Endodermal cell (in vitro differentiated cells): ENCODE data around the gene KIAA1614. TPM values are rescaled to one million over a fixed set of nuclear protein-coding genes. Genes with fewer than 3 reads are reported as not detected.
"Not testable (repeated sequence)": the region's sequence is repeated elsewhere in the genome, so short reads cannot be mapped to it uniquely, and the experiment has no call there.

Source experiments
- DNase-seq: peaks from one replicate; pipeline ENCODE4 v3.0.0-alpha.2; 2017
- H3K27ac ChIP-seq: 2 replicates; pipeline ENCODE4 v1.5.1; 2013; ENCODE audit warnings: mild to moderate bottlenecking, low read depth, low read length, moderate library complexity
- H3K27me3 ChIP-seq: 2 replicates; pipeline ENCODE4 v1.6.1; 2013; ENCODE audit warnings: mild to moderate bottlenecking, low read length, moderate library complexity; ENCODE audit not compliant: insufficient read depth, control insufficient read depth, poor library complexity, severe bottlenecking
- H3K36me3 ChIP-seq: 2 replicates; pipeline ENCODE4 v1.7.0; 2013; ENCODE audit warnings: mild to moderate bottlenecking, low read length, moderate library complexity; ENCODE audit not compliant: control insufficient read depth, insufficient read depth
- H3K4me1 ChIP-seq: one replicate; pipeline ENCODE4 v1.7.0; 2013; ENCODE audit warnings: low read length; ENCODE audit not compliant: control insufficient read depth, insufficient read depth
- H3K4me3 ChIP-seq: 2 replicates; pipeline ENCODE4 v1.5.1; 2013; ENCODE audit warnings: mild to moderate bottlenecking, low read length, moderate library complexity
- H3K9ac ChIP-seq: 2 replicates; pipeline ENCODE4 v1.6.1; 2013; ENCODE audit warnings: mild to moderate bottlenecking, low read length, moderate library complexity; ENCODE audit not compliant: poor library complexity, severe bottlenecking; ENCODE audit errors: extremely low read depth
- H3K9me3 ChIP-seq: 2 replicates; pipeline ENCODE4 v1.6.1; 2013; ENCODE audit warnings: mild to moderate bottlenecking, low read length, moderate library complexity; ENCODE audit not compliant: control insufficient read depth
- H3K27ac Mint-ChIP-seq: 2 replicates; pipeline ENCODE4 v1.8.0; 2020; ENCODE audit warnings: mixed read lengths
- H3K27me3 Mint-ChIP-seq: 2 replicates; pipeline ENCODE4 v1.8.0; 2021; ENCODE audit warnings: mild to moderate bottlenecking, mixed read lengths; ENCODE audit not compliant: insufficient read depth
- H3K36me3 Mint-ChIP-seq: 2 replicates; pipeline ENCODE4 v1.8.0; 2020; ENCODE audit warnings: low read depth, mixed read lengths
- H3K4me1 Mint-ChIP-seq: 2 replicates; pipeline ENCODE4 v1.8.0; 2020; ENCODE audit warnings: mixed read lengths
- H3K4me3 Mint-ChIP-seq: 2 replicates; pipeline ENCODE4 v1.8.0; 2020; ENCODE audit warnings: mild to moderate bottlenecking, moderate library complexity, mixed read lengths
- H3K9me3 Mint-ChIP-seq: 2 replicates; pipeline ENCODE4 v1.8.0; 2020; ENCODE audit warnings: mild to moderate bottlenecking, mixed read lengths
- WGBS, 2 experiments: methylation state at CpG; one replicate each; pipeline versions ENCODE4 v1.1.5 to v1.1.7; 2013; ENCODE audit warnings: missing lambda C conversion rate in 2 of 2, mixed read lengths in 1 of 2; ENCODE audit not compliant: insufficient coverage in 1 of 2, insufficient read length in 1 of 2; 5-methylcytosine and 5-hydroxymethylcytosine counted together
- total RNA-seq, 2 donors: library from RNA; stranded (reverse); fragmentation: NEBNext Ultra II Directional in 1 of 2; extraction: Animal tissue kit (Norgen Biotek cat#: 25700) in 1 of 2; gene quantifications; 2 replicates in 1 of 2; 3 replicates in 1 of 2; pipeline ENCODE4 v1.2.1, GENCODE V29; 2021
- TF ChIP-seq, protein P1 (sequence below): fragments of 200-600 bp; sonication (generic); conservative IDR thresholded peaks from 2 replicates; pipeline ENCODE4 v1.5.0; 2021; ENCODE audit warnings: antibody characterized with exemption, mild to moderate bottlenecking

Gene KIAA1614
- total RNA-seq, 2 donors from 2014 or later, result 3.3 to 5.8 TPM

DNA sequence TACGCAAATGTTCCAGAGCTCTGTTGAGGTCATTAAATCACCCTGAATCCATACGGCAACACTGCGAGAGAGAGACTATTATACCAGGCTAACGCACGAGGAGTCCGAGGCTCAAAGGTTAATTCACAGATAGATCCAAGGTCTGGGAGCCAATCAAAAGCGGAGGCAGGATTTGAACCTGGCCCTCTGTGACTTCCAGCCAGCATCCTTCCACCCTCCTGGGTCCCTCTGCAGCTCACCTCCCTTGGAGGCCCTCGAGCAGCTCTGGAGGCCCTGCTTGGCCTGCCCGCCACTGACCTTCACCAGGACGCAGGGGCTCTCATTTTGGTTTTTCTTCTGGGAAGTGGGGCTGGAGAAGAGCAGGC is 42.1 kb downstream of the KIAA1614 start:
- WGBS, 2 experiments, result 91 to 95% methylated on average over 7 to 10 of the region's 10 CpGs
- Histone ChIP-seq H3K4me3 (no peak overlapping the region), H3K36me3 (peaks cover 15% of the 10 kb centered on the region), H3K4me1 (no peaks in the 10 kb centered on the region), H3K9me3 (peaks cover 8% of the 10 kb centered on the region), H3K27ac (no peak overlapping the region), H3K9ac (no peak overlapping the region), H3K27me3 (no peaks in the 10 kb centered on the region)
- TF ChIP-seq, protein P1, sequence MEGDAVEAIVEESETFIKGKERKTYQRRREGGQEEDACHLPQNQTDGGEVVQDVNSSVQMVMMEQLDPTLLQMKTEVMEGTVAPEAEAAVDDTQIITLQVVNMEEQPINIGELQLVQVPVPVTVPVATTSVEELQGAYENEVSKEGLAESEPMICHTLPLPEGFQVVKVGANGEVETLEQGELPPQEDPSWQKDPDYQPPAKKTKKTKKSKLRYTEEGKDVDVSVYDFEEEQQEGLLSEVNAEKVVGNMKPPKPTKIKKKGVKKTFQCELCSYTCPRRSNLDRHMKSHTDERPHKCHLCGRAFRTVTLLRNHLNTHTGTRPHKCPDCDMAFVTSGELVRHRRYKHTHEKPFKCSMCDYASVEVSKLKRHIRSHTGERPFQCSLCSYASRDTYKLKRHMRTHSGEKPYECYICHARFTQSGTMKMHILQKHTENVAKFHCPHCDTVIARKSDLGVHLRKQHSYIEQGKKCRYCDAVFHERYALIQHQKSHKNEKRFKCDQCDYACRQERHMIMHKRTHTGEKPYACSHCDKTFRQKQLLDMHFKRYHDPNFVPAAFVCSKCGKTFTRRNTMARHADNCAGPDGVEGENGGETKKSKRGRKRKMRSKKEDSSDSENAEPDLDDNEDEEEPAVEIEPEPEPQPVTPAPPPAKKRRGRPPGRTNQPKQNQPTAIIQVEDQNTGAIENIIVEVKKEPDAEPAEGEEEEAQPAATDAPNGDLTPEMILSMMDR, result no peak
- Mint-ChIP-seq H3K27me3 (no peaks in the 10 kb centered on the region), H3K27ac (no peak overlapping the region), H3K9me3 (peaks cover 14% of the 10 kb centered on the region), H3K36me3 (peaks cover 32% of the 10 kb centered on the region), H3K4me3 (no peak overlapping the region), H3K4me1 (no peaks in the 10 kb centered on the region)
- no peak for DNase-seq

- Histone ChIP-seq H3K27me3 (no peaks in the 10 kb centered on the region), H3K4me3 (no peak overlapping the region), H3K9me3 (peaks cover 21% of the 10 kb centered on the region), H3K4me1 (no peaks in the 10 kb centered on the region), H3K27ac (peak overlapping the region; percentile 57), H3K36me3 (peaks cover 28% of the 10 kb centered on the region), H3K9ac (no peak overlapping the region)
- H3K9me3 Mint-ChIP-seq, result peaks cover 27% of the 10 kb centered on the region
- TF ChIP-seq, protein P1, result no peak
- H3K36me3 Mint-ChIP-seq, result peaks cover 45% of the 10 kb centered on the region
- no peak for DNase-seq
- H3K4me3 Mint-ChIP-seq, result no peak overlapping the region
- H3K27ac Mint-ChIP-seq, result no peak overlapping the region
- 88 to 92% methylated on average over 7 to 8 of the region's 8 CpGs for WGBS, 2 experiments
- H3K27me3 Mint-ChIP-seq, result no peaks in the 10 kb centered on the region
- no peaks in the 10 kb centered on the region for H3K4me1 Mint-ChIP-seq
These were observed 43.4 kb downstream of the KIAA1614 start for GRCh38 chr1:180956028-180956640.

DNA sequence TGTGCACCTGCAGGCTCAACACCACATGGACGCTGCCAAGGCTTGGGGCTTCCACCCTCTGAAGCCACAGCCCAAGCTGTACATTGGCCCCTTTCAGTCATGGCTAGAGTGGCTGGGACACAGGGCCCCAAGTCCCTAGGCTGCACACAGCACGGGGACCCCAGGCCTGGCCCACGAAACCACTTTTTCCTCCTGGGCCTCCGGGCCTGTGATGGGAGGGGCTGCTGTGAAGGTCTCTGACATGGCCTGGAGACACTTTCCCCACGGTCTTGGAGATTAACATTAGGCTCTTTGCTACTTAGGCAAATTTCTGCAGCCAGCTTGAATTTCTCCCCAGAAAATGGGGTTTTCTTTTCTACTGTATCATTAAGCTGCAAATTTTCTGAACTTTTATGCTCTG is 46.9 kb downstream of the KIAA1614 start:
- not testable (repeated sequence) for H3K4me1 Mint-ChIP-seq, H3K27me3 Mint-ChIP-seq, H3K27ac ChIP-seq, H3K27ac Mint-ChIP-seq, H3K4me3 ChIP-seq, H3K4me1 ChIP-seq, H3K4me3 Mint-ChIP-seq, H3K9ac ChIP-seq, H3K27me3 ChIP-seq, DNase-seq
- Mint-ChIP-seq H3K36me3 (peaks cover 50% of the 10 kb centered on the region), H3K9me3 (peaks cover 27% of the 10 kb centered on the region)
- peaks cover 23% of the 10 kb centered on the region for H3K9me3 ChIP-seq
- 95 to 97% methylated on average over 3 to 5 of the region's 5 CpGs for WGBS, 2 experiments
- peaks cover 43% of the 10 kb centered on the region for H3K36me3 ChIP-seq

DNA sequence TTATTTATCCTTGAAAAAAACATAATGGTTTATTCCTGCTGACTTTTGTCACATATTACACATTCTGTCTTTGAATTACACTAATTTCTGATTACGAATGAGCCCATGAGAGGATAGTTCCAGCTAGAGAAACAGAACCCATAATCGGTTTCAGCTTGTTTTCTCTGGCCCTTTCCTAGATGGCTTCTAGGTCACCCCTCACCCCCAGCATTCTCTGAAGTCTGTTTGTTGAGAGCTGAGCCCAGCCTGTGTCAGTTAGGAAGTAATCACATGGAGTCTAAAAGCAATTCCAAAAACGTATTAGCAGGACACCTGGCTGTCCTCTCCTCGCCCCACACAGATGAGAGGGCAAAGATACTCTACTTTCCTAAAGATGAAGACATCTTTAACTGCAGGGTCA is 48.9 kb downstream of the KIAA1614 start:
- H3K9me3 Mint-ChIP-seq, result peaks cover 27% of the 10 kb centered on the region
- WGBS, 2 experiments, result 87 to 93% methylated on average over 4 of the region's 4 CpGs
- H3K27me3 Mint-ChIP-seq, result no peaks in the 10 kb centered on the region

More for the DNA sequence above, 48.9 kb downstream of the KIAA1614 start:
- Mint-ChIP-seq H3K4me1 (no peaks in the 10 kb centered on the region), H3K4me3 (no peak overlapping the region), H3K27ac (no peak overlapping the region), H3K36me3 (peaks cover 50% of the 10 kb centered on the region)
- TF ChIP-seq, protein P1, result no peak
- Histone ChIP-seq H3K36me3 (peaks cover 49% of the 10 kb centered on the region), H3K27me3 (no peaks in the 10 kb centered on the region), H3K4me1 (no peaks in the 10 kb centered on the region), H3K9me3 (peaks cover 23% of the 10 kb centered on the region), H3K27ac (no peak overlapping the region), H3K4me3 (no peak overlapping the region), H3K9ac (no peak overlapping the region)
- DNase-seq, result no peak
